ENCODE data around the gene ANXA2R.

Gene ANXA2R

GRCh38 chr5:43066799-43067741 is 27.0 kb upstream of the ANXA2R start:
- Histone ChIP-seq H3K9me2 (replicated peaks; ENCODE audit: control insufficient read depth, low read length) (no peaks in the 10 kb centered on the region), H3K27me3 (ENCODE audit: control insufficient read depth, low read length) (no peaks in the 10 kb centered on the region), H3K79me2 (ENCODE audit: control insufficient read depth, low read length) (peaks cover 42% of the 10 kb centered on the region), H3K4me3 (ENCODE audit: low read length) (peak overlapping the region; percentile 90), H3K36me3 (ENCODE audit: control insufficient read depth, low read length) (peaks cover 28% of the 10 kb centered on the region), H3K4me1 (ENCODE audit: control insufficient read depth, low read length) (peaks cover 31% of the 10 kb centered on the region), H3K9me3 (ENCODE audit: control insufficient read depth, insufficient read depth, low read length) (no peaks in the 10 kb centered on the region), H3K4me2 (ENCODE audit: low read length) (peak overlapping the region; percentile 84), H3K27ac (ENCODE audit: low read depth, low read length) (peak overlapping the region; percentile 81), H3F3A (ENCODE audit: control insufficient read depth, insufficient read depth) (peaks cover 3% of the 10 kb centered on the region; the same call in 1 of the 2 replicates), H4K20me1 (ENCODE audit: control insufficient read depth, insufficient read depth, low read depth, low read length) (no peaks in the 10 kb centered on the region)
- TF ChIP-seq CTCF (IDR thresholded peaks at IDR 0.05; ENCODE audit: low read depth, low read length, poor library complexity, severe bottlenecking) (no peak), EZH2phosphoT487 (IDR thresholded peaks at IDR 0.05; ENCODE audit: borderline replicate concordance, low read length) (no peak)

DNA sequence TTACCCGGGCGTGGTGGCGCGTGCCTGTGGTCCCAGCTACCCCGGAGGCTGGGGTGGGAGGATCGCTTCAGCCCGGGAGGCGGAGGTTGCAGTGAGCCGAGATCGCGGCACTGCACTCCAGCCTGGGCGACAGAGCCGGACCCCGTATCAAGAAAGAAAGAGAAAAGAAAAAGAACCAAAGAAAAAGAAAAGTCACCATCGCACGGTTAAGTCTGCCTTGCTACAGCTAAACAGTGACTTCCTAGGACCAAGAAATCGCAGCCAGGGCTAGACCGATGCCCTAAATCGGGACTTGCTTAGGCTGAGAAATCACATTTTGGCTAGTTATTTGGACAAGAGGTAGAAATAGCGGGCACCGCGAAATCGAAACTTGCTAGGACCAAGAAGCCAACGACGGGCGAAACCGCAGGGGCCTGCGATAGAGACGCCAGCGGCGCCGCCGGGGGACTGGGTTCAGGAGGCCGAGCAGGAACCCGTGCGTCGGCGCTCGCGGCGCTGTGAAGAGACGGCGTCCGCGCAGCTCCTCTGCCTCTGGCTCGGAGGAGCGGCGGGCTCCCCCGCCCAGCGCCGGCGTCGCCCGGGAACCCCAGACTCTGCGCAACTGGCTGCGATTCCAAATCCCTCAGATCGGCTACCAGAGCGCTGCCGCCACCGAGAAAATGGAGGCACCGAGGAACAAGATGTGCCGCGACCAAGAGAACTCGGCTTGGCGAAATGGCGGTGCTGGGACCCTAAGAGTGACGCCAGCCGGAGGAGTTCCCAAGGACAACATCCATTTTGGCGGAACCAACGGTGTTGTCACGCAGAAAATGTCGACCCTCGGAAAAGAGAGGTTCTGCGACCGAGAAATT is 26.1 kb upstream of the ANXA2R start:
- Histone ChIP-seq H3K27me3 (ENCODE audit: control insufficient read depth, low read length) (no peaks in the 10 kb centered on the region), H3K4me2 (ENCODE audit: low read length) (peak overlapping the region; percentile 84), H3K9me3 (ENCODE audit: control insufficient read depth, insufficient read depth, low read length) (no peaks in the 10 kb centered on the region), H3K4me1 (ENCODE audit: control insufficient read depth, low read length) (peaks cover 31% of the 10 kb centered on the region), H3K36me3 (ENCODE audit: control insufficient read depth, low read length) (peaks cover 24% of the 10 kb centered on the region), H3K4me3 (ENCODE audit: low read length) (peak overlapping the region; percentile 90), H3F3A (ENCODE audit: control insufficient read depth, insufficient read depth) (peaks cover 3% of the 10 kb centered on the region; the same call in 1 of the 2 replicates), H3K27ac (ENCODE audit: low read depth, low read length) (peak overlapping the region; percentile 81), H3K9me2 (replicated peaks; ENCODE audit: control insufficient read depth, low read length) (no peaks in the 10 kb centered on the region), H4K20me1 (ENCODE audit: control insufficient read depth, insufficient read depth, low read depth, low read length) (no peaks in the 10 kb centered on the region), H3K79me2 (ENCODE audit: control insufficient read depth, low read length) (peaks cover 42% of the 10 kb centered on the region)
- TF ChIP-seq CTCF (IDR thresholded peaks at IDR 0.05; ENCODE audit: low read depth, low read length, poor library complexity, severe bottlenecking), result peak; percentile 9
- TF ChIP-seq EZH2phosphoT487 (IDR thresholded peaks at IDR 0.05; ENCODE audit: borderline replicate concordance, low read length), result no peak

- H3K79me2 ChIP-seq (ENCODE audit: control insufficient read depth, low read length), result peaks cover 42% of the 10 kb centered on the region
- H3K27me3 ChIP-seq (ENCODE audit: control insufficient read depth, low read length), result no peaks in the 10 kb centered on the region
- H3K4me2 ChIP-seq (ENCODE audit: low read length), result peak overlapping the region; percentile 84
- peaks cover 17% of the 10 kb centered on the region for H3K36me3 ChIP-seq (ENCODE audit: control insufficient read depth, low read length)
- no peak for TF ChIP-seq EZH2phosphoT487 (IDR thresholded peaks at IDR 0.05; ENCODE audit: borderline replicate concordance, low read length)
- TF ChIP-seq CTCF (IDR thresholded peaks at IDR 0.05; ENCODE audit: low read depth, low read length, poor library complexity, severe bottlenecking), result no peak
- peaks cover 31% of the 10 kb centered on the region for H3K4me1 ChIP-seq (ENCODE audit: control insufficient read depth, low read length)
- H3F3A ChIP-seq (ENCODE audit: control insufficient read depth, insufficient read depth), result peaks cover 3% of the 10 kb centered on the region; the same call in 1 of the 2 replicates
- H3K9me2 ChIP-seq (replicated peaks; ENCODE audit: control insufficient read depth, low read length), result no peaks in the 10 kb centered on the region
- peak overlapping the region; percentile 81 for H3K27ac ChIP-seq (ENCODE audit: low read depth, low read length)
- no peaks in the 10 kb centered on the region for H4K20me1 ChIP-seq (ENCODE audit: control insufficient read depth, insufficient read depth, low read depth, low read length)
- H3K9me3 ChIP-seq (ENCODE audit: control insufficient read depth, insufficient read depth, low read length), result no peaks in the 10 kb centered on the region
- peak overlapping the region; percentile 90 for H3K4me3 ChIP-seq (ENCODE audit: low read length)
Measured at GRCh38 chr5:43065387-43065947, 25.3 kb upstream of the ANXA2R start.
